Measurements from ENCODE around the gene CCDC180. TPM values are rescaled to one million over a fixed set of nuclear protein-coding genes. Genes with fewer than 3 reads are reported as not detected.

Gene CCDC180
- total RNA-seq, 4 donors from 2014 or later, result 6.6 to 20.2 (median 9.5) TPM

- intact Hi-C loops (cut with DNase I; ENCODE audit: low total_unique reads), result no loop called here
- H3K27me3 ChIP-seq, result no peaks in the 10 kb centered on the region
- no peak overlapping the region for H3K4me3 ChIP-seq
- TF ChIP-seq CTCF (IDR thresholded peaks at IDR 0.05) (no peak), POLR2A (IDR thresholded peaks at IDR 0.05) (no peak)
- H3K9me3 ChIP-seq, result no peaks in the 10 kb centered on the region
- DNase-seq, result no peak
- H3K27ac ChIP-seq, result no peak overlapping the region
- no peaks in the 10 kb centered on the region for H3K4me1 ChIP-seq
- H3K36me3 ChIP-seq, result no peaks in the 10 kb centered on the region
These were observed 7.0 kb downstream of the CCDC180 start for GRCh38 chr9:97314503-97314902.

GRCh38 chr9:97315550-97315949 is 8.1 kb downstream of the CCDC180 start:
- DNase-seq, result no peak
- Histone ChIP-seq H3K36me3 (no peaks in the 10 kb centered on the region), H3K27ac (no peak overlapping the region)

GRCh38 chr9:97316904-97317303 is 9.4 kb downstream of the CCDC180 start:
- Histone ChIP-seq H3K9me3 (no peaks in the 10 kb centered on the region), H3K27me3 (no peaks in the 10 kb centered on the region), H3K4me1 (no peaks in the 10 kb centered on the region), H3K36me3 (no peaks in the 10 kb centered on the region), H3K27ac (no peak overlapping the region), H3K4me3 (no peak overlapping the region)
- TF ChIP-seq CTCF (IDR thresholded peaks at IDR 0.05) (no peak), POLR2A (IDR thresholded peaks at IDR 0.05) (no peak)
- DNase-seq, result no peak
- intact Hi-C loops (cut with DNase I; ENCODE audit: low total_unique reads), result no loop called here

More at GRCh38 chr9:97315550-97315949, 8.1 kb downstream of the CCDC180 start:
- Histone ChIP-seq H3K4me1 (no peaks in the 10 kb centered on the region), H3K27me3 (no peaks in the 10 kb centered on the region), H3K4me3 (no peak overlapping the region), H3K9me3 (no peaks in the 10 kb centered on the region)
- intact Hi-C loops (cut with DNase I; ENCODE audit: low total_unique reads), result no loop called here
- TF ChIP-seq CTCF (IDR thresholded peaks at IDR 0.05) (no peak), POLR2A (IDR thresholded peaks at IDR 0.05) (no peak)

GRCh38 chr9:97318433-97318832 is 11.0 kb downstream of the CCDC180 start:
- no peak for DNase-seq
- Histone ChIP-seq H3K4me3 (no peak overlapping the region), H3K27ac (no peak overlapping the region), H3K9me3 (no peaks in the 10 kb centered on the region), H3K27me3 (no peaks in the 10 kb centered on the region), H3K4me1 (no peaks in the 10 kb centered on the region), H3K36me3 (no peaks in the 10 kb centered on the region)
- intact Hi-C loops (cut with DNase I; ENCODE audit: low total_unique reads), result no loop called here
- no peak for TF ChIP-seq POLR2A (IDR thresholded peaks at IDR 0.05)

- Histone ChIP-seq H3K4me3 (no peak overlapping the region), H3K36me3 (no peaks in the 10 kb centered on the region), H3K27ac (no peak overlapping the region), H3K27me3 (no peaks in the 10 kb centered on the region), H3K4me1 (no peaks in the 10 kb centered on the region), H3K9me3 (no peaks in the 10 kb centered on the region)
- no peak for TF ChIP-seq POLR2A (IDR thresholded peaks at IDR 0.05)
- TF ChIP-seq CTCF (IDR thresholded peaks at IDR 0.05), result no peak
- DNase-seq, result no peak
- intact Hi-C loops (cut with DNase I; ENCODE audit: low total_unique reads), result no loop called here
These were observed 11.9 kb downstream of the CCDC180 start for GRCh38 chr9:97319395-97319794.

- intact Hi-C loops (cut with DNase I; ENCODE audit: low total_unique reads), result no loop called here
- Histone ChIP-seq H3K9me3 (no peaks in the 10 kb centered on the region), H3K36me3 (no peaks in the 10 kb centered on the region), H3K27me3 (no peaks in the 10 kb centered on the region), H3K4me3 (no peak overlapping the region), H3K27ac (no peak overlapping the region), H3K4me1 (no peaks in the 10 kb centered on the region)
- TF ChIP-seq POLR2A (IDR thresholded peaks at IDR 0.05) (no peak), CTCF (IDR thresholded peaks at IDR 0.05) (no peak)
- no peak for DNase-seq
These were observed 12.7 kb downstream of the CCDC180 start for GRCh38 chr9:97320080-97320642.

Measured in uterus (tissue), 4 donors.